GM19463 (cell line): ENCODE measurements around the gene CMIP.

Source experiments
- ATAC-seq: cut with Tn5 transposase; IDR thresholded peaks from one replicate; pipeline ENCODE4 v1.9.1; 2021; ENCODE audit warnings: mild to moderate bottlenecking, moderate library complexity; ENCODE audit not compliant: unreplicated experiment

The CMIP gene

GRCh38 chr16:81755915-81756614 lies 311.5 kb downstream of the CMIP start:
- no peak for ATAC-seq

GRCh38 chr16:81756615-81757356 lies 312.2 kb downstream of the CMIP start:
- no peak for ATAC-seq

GRCh38 chr16:81758376-81758775 lies 313.8 kb downstream of the CMIP start:
- no peak for ATAC-seq
